Stimulated activated naive CD8-positive, alpha-beta T cell treated with anti-CD3 and anti-CD28 coated beads, Interleukin-15, amount 100 ng/mL, for 72 hours (primary cell): ENCODE measurements around the gene ZNF132.
"Not testable (repeated sequence)": the region's sequence is repeated elsewhere in the genome, so short reads cannot be mapped to it uniquely, and the experiment has no call there.

ENCODE experiments used
- ATAC-seq: fragments of 150-1000 bp; cut with Tn5 transposase; 2 replicates; pipeline ENCODE4 v1.10.0; 2021; ENCODE audit warnings: mild to moderate bottlenecking, moderate library complexity
- DNase-seq, 2 donors: peaks; one replicate each; pipeline ENCODE4 v3.0.0; 2021 to 2022
- H3K27ac Mint-ChIP-seq, 2 donors: one replicate each; pipeline ENCODE4 v1.8.0; 2022; ENCODE audit warnings: mild to moderate bottlenecking in 2 of 2, mixed read lengths in 2 of 2, moderate library complexity in 2 of 2
- H3K27me3 Mint-ChIP-seq: one replicate; pipeline ENCODE4 v1.8.0; 2022; ENCODE audit warnings: mixed read lengths
- H3K4me1 Mint-ChIP-seq: one replicate; pipeline ENCODE4 v1.8.0; 2022; ENCODE audit warnings: mild to moderate bottlenecking, mixed read lengths
- H3K4me3 Mint-ChIP-seq, 2 donors: one replicate each; pipeline ENCODE4 v1.8.0; 2022; ENCODE audit warnings: mild to moderate bottlenecking in 2 of 2, mixed read lengths in 2 of 2, moderate library complexity in 1 of 2
- H3K9me3 Mint-ChIP-seq, 2 donors: one replicate each; pipeline ENCODE4 v1.8.0; 2022; ENCODE audit warnings: mixed read lengths in 2 of 2

Gene ZNF132

DNA sequence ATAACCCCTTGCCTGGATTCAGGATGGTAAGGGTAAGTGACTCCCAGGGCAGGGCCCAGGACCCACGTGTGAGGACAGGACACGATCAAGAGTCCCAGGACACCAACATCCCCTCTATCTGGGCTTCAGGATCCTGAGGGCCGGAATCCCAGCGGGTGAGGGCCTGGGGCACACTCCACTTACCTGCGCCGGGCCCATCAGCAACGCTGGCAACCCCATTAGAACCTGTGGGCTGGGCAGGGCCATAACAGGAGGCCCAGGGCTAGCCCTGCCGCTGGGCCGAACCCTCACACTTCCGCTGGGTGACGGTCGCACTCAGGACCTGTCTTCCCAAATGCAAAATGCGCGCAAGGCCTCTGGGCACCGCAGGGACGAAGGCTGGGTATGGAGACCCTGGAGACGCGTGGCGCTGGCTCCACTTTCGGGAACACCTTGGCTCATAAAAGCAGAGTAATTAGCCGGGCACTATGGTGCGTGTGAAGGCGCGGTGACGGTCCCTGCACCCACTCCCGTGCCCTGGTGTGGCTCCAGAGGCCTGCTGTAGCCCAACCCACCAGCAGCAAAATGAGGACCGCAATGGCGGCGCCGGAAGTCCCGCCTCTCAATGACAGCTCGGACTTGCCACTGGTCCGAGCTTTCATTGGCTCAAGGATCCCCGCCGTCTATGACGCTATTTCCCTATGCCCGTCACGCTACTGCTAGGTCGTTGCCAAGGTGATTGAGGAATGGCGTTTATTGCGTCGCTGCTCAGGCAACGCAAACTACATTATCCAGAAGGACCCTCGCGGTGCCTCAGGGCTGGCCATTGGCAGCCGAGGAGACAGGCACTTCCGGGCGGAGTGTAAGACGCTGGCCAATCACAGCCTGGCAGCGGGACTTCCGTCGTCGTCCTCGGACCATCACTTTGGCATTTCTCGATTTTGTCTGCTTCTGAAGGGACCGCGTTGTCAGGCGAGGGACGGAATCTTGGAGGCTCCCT lies at the start of gene ZNF132:
TSS of gene ZNF132 (minus strand) at position 578 of the 979 bp plus-strand sequence. CDS start at position 246, 332 bp downstream.
- peak; percentile 91 to 97 for DNase-seq

DNA sequence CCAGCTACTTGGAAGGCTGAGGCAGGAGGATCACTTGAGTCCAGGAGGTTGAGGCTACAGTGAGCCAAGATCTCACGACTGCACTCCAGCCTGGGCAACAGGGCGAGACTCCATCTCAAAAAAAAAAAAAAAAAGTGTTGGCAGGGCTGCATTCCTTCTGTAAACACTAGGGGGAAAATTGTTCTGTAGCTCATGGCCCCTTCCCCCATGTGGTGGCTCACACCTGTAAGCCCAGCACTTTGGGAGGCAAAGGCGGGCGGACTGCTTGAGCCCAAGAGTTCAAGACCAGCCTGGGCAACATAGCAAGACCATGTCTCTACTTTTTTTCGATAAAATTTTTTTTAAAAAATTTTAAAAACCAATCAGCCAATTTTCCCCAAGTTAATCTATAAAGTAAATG lies 44.4 kb upstream of the ZNF132 start:
- H3K4me3 Mint-ChIP-seq, H3K27me3 Mint-ChIP-seq, H3K4me1 Mint-ChIP-seq, H3K27ac Mint-ChIP-seq, DNase-seq, ATAC-seq, H3K9me3 Mint-ChIP-seq: not testable (repeated sequence)

More for the DNA sequence above, at the start of gene ZNF132:
- peaks cover 39 to 79% of the 10 kb centered on the region in 2 donors for H3K9me3 Mint-ChIP-seq
- no peaks in the 10 kb centered on the region for H3K27me3 Mint-ChIP-seq
- peak within 1 kb of the TSS; percentile 97 to 98 for H3K27ac Mint-ChIP-seq
- H3K4me1 Mint-ChIP-seq = peaks cover 36% of the 10 kb centered on the region
- ATAC-seq = peak; percentile 99
- peak within 1 kb of the TSS; percentile 99 for H3K4me3 Mint-ChIP-seq

DNA sequence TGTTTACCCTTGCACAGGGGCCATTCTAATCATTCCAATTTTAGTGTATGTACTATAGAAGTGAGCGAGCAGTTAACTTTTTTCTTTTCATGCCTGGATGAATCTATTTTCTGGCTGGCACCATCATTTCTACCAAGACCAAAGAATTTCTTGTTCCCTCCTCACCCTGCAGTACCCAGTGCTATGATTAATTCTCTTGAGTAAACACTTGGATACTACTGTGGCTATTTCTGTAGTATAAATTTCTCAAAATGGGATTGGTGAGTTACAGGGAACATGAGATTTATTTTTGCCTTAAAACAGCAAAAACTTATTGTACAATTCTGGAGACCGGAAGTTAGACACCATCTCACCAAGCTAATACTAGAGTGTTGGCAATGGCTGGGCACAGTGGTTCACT lies 43.8 kb upstream of the ZNF132 start:
- DNase-seq (no peak), ATAC-seq (no peak)
- Mint-ChIP-seq H3K4me1 (peaks cover 3% of the 10 kb centered on the region), H3K27me3 (no peaks in the 10 kb centered on the region), H3K4me3 (no peak overlapping the region), H3K27ac (no peak overlapping the region), H3K9me3 (no peaks in the 10 kb centered on the region)

DNA sequence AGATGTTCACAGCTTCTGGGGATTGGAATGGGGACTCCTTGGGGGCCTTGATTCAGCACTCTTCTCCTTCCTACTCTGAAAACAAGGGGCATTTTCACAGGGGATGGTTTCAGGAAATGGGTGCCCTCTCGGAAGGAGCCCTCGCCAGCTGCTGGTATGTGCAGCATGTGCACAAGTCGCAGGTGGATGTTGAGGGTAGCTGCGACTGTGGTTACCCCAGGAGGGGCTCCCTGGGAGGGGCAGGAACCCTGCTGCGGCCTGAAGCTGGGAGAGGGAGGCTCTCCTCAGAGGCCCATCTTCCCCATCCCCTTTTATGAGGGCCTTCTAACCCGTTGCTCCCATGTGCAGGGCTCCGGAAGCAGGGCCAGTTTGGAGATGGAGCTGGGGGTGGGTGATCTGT lies 42.4 kb upstream of the ZNF132 start:
- no peak overlapping the region for H3K4me3 Mint-ChIP-seq
- DNase-seq = no peak
- no peaks in the 10 kb centered on the region for H3K27me3 Mint-ChIP-seq
- ATAC-seq = no peak
- H3K27ac Mint-ChIP-seq = peak overlapping the region in 1 of 2 donors; percentile 42
- H3K9me3 Mint-ChIP-seq = no peaks in the 10 kb centered on the region
- H3K4me1 Mint-ChIP-seq = peaks cover 9% of the 10 kb centered on the region

DNA sequence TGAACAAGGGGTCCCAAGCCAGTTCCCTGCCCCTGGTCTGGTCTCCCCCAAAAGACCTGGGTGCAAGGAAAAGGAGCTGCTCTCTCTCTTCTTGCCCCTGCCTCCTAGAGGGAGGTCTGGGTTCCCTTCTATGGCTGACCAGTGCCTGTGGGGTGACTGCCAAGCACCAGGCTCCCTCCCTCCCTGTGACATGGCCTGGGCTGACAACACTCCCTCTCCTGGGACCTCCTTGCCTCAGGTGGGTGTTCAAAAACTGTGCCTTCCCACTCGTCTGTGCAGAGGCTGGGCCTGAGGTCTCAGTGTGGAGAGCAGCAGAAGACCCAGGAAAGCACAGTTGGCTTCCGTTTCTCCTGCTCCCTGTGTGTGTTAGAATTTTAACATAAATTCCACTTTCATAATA lies 40.9 kb upstream of the ZNF132 start:
- DNase-seq (no peak), ATAC-seq (no peak)
- no peaks in the 10 kb centered on the region for H3K9me3 Mint-ChIP-seq
- H3K27ac Mint-ChIP-seq = peak overlapping the region in 1 of 2 donors; percentile 80
- no peaks in the 10 kb centered on the region for H3K27me3 Mint-ChIP-seq
- H3K4me1 Mint-ChIP-seq = peaks cover 21% of the 10 kb centered on the region
- no peak overlapping the region for H3K4me3 Mint-ChIP-seq

DNA sequence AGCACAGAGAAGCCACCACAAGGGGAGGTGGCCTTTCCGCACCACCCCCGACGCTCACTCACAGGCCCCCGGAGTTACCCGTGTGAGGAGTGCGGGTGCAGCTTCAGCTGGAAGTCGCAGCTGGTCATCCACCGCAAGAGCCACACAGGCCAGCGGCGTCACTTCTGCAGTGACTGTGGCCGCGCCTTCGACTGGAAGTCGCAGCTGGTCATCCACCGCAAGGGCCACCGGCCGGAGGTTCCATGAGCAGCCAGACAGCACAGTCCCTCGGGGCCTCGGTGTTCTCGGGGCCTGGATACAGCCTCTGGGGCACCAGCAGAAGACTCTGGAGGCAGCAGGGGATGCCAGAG lies 40.5 kb upstream of the ZNF132 start:
- Mint-ChIP-seq H3K4me1 (peaks cover 24% of the 10 kb centered on the region), H3K27me3 (no peaks in the 10 kb centered on the region), H3K9me3 (no peaks in the 10 kb centered on the region), H3K27ac (no peak overlapping the region), H3K4me3 (no peak overlapping the region)
- DNase-seq (no peak), ATAC-seq (no peak)

DNA sequence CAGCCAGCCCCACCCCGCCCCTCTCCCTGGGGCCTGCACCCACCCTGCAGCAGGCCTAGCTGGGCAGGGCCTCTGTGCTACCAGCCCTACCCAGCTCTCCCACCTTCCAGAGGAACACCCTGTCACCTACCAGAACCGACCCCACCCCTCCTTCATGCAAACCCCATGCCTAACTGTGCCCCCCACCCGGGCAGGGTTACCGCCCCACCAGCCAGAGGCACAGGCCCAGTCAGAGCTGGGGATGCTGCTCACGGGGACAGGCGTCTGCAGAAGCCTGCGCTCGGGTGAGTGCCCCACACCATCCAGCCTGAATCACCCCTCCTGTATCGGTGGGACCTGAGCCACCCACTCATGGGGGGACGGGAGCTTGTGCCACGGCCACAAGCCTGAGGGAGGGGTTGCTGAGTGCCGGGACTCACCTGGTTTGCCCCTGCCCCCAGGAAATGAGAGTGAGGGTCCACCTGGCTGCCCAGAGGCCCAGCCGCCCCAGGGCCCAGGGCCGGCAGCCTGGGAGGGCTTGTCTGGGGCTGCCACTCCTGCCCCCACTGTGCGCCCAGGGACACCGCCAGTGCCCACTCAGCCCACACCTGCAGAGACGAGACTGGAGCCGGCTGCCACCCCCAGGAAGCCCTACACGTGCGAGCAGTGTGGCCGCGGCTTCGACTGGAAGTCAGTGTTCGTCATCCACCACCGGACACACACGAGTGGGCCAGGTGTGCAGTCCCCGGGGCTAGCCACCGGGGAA lies 40.0 kb upstream of the ZNF132 start:
- peaks cover 29% of the 10 kb centered on the region for H3K4me1 Mint-ChIP-seq
- no peaks in the 10 kb centered on the region for H3K9me3 Mint-ChIP-seq
- ATAC-seq = no peak
- DNase-seq = no peak
- H3K27ac Mint-ChIP-seq = no peak overlapping the region
- no peaks in the 10 kb centered on the region for H3K27me3 Mint-ChIP-seq
- no peak overlapping the region for H3K4me3 Mint-ChIP-seq

DNA sequence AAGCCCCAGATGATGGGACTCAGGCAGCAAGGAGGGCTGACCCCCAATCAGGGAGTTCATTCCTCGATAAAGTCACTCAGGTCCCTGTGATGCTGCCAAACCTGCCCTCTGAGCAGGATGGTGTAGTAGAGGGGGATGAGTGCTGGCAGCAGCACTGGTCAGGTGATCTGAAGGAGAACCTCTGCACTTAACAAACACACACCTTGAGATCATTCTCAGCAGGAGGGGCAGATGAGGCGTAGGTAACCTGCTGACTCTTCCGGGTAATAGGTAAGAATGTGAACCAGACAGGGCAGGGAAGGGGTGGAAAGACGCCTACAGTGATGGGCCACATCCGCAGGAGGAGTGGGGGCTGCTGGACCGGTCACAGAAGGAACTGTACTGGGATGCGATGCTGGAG lies 39.4 kb upstream of the ZNF132 start:
- no peaks in the 10 kb centered on the region for H3K9me3 Mint-ChIP-seq
- H3K27me3 Mint-ChIP-seq = no peaks in the 10 kb centered on the region
- H3K4me1 Mint-ChIP-seq = peaks cover 35% of the 10 kb centered on the region
- ATAC-seq (no peak), DNase-seq (no peak)
- no peak overlapping the region for H3K4me3 Mint-ChIP-seq
- peak overlapping the region in 1 of 2 donors; percentile 90 for H3K27ac Mint-ChIP-seq

DNA sequence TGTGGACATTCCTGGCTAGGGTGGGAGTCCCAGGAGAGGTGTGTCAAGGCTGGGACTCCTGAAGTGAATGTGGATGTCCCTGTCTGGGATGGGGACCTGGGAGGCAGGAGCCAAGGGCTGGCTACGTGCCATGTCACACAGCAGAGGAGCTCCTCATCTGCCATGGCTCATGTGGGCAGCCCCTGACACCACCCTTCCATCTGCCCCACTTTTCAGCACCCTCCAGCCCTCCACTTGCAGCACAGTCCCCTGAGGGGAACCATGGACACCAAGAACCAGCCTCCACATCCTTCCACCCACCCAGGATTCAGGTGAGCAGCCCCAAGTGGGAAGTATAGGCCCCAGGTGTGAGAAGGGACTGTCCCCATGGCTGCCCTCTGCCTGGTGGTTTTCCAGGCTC lies 37.9 kb upstream of the ZNF132 start:
- Mint-ChIP-seq H3K4me3 (no peak overlapping the region), H3K4me1 (peaks cover 45% of the 10 kb centered on the region), H3K27me3 (no peaks in the 10 kb centered on the region), H3K9me3 (no peaks in the 10 kb centered on the region), H3K27ac (peak overlapping the region in 1 of 2 donors; percentile 94)
- no peak for DNase-seq
- ATAC-seq = no peak

DNA sequence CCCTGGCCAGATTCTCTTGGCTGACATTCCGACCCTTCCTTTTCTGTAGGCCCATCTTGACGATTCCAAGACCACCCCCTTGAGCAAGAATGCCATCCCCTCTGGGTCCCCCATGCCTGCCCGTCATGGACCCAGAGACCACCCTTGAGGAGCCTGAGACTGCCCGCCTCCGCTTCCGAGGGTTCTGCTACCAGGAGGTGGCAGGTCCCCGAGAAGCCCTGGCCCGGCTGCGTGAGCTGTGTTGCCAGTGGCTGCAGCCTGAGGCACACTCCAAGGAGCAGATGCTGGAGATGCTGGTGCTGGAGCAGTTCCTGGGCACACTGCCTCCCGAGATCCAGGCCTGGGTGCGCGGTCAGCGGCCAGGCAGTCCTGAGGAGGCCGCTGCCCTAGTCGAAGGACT lies 37.2 kb upstream of the ZNF132 start:
- DNase-seq (no peak), ATAC-seq (no peak)
- Mint-ChIP-seq H3K27ac (peak overlapping the region; percentile 94 to 97), H3K4me1 (peaks cover 45% of the 10 kb centered on the region), H3K9me3 (no peaks in the 10 kb centered on the region), H3K4me3 (peak overlapping the region; percentile 85 to 92), H3K27me3 (no peaks in the 10 kb centered on the region)

DNA sequence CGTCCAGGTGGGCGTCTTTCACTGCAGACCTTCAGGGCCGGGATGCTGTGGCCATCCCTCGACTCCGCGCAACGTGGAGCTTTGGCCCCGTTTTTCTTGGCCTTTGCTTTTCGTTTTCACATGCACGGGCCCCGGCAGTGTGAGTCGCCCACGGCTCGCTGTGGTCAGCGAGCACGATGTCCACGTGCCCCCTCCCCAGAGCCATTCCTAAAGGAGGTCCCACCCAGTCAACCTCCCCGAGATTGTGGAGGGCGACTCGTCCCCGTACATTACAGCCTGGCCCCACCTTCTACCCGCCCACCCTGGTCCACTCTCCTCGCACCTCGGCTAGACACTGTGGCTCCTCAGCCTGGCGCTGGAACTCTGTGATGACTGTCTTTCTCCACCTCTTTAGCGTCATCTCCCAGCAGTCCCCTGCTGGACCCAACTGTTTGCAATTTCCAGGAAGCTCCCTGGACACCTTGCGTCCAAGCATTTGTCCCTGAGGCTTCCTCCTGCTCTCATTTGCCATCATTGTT lies 36.6 kb upstream of the ZNF132 start:
- Mint-ChIP-seq H3K4me3 (peak overlapping the region; percentile 85 to 92), H3K4me1 (peaks cover 45% of the 10 kb centered on the region), H3K9me3 (no peaks in the 10 kb centered on the region), H3K27ac (peak overlapping the region; percentile 82 to 97), H3K27me3 (no peaks in the 10 kb centered on the region)
- DNase-seq (no peak), ATAC-seq (peak; percentile 2)

DNA sequence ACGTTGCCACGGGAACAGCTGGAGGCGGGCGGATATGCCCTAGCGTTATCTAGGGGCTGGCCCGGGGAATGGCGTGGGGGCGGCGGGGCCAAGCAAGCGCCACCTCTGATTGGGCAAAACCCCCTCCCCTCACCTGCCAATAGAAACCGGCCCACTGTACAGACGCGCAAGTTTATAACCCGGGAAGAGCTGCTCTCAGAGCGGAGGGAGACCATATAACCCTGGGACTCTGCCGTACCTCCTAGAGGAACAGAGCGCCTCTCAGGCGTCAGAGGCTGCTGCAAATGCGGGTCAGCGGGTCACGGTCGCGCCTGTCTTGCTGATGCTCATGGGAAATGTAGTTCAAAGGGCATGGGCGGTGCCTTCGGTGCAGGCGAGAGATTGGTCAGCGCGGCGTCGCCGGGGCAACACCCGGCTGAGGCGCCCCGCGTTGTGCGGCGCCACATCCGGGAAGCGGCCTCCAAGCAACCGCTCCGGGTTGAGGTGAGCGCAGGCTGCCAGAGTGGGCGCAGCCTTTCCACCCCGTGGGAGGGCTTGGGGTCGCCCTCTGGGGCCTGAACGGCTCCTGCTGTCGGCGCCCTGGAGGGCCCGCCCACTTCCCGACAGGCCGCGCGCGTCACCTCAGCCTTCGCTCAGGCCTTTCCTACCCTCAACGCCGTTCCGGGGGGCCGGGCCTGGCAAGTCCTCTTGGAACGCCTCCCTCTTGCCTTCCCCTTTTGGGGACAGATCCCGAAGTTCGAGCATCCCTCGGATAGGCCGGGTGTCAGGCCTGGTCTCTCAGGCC lies 36.0 kb upstream of the ZNF132 start, which contains the start of gene ZNF446:
TSS of gene ZNF446 (plus strand) at position 639 of the 784 bp plus-strand sequence. CDS start 867 bp downstream, outside the sequence.
- Mint-ChIP-seq H3K4me3 (peak within 1 kb of the TSS; percentile 85 to 92), H3K9me3 (no peaks in the 10 kb centered on the region), H3K27me3 (no peaks in the 10 kb centered on the region), H3K27ac (peak within 1 kb of the TSS; percentile 98 to 99), H3K4me1 (peaks cover 45% of the 10 kb centered on the region)
- ATAC-seq = peak; percentile 91
- peak; percentile 95 to 98 for DNase-seq

DNA sequence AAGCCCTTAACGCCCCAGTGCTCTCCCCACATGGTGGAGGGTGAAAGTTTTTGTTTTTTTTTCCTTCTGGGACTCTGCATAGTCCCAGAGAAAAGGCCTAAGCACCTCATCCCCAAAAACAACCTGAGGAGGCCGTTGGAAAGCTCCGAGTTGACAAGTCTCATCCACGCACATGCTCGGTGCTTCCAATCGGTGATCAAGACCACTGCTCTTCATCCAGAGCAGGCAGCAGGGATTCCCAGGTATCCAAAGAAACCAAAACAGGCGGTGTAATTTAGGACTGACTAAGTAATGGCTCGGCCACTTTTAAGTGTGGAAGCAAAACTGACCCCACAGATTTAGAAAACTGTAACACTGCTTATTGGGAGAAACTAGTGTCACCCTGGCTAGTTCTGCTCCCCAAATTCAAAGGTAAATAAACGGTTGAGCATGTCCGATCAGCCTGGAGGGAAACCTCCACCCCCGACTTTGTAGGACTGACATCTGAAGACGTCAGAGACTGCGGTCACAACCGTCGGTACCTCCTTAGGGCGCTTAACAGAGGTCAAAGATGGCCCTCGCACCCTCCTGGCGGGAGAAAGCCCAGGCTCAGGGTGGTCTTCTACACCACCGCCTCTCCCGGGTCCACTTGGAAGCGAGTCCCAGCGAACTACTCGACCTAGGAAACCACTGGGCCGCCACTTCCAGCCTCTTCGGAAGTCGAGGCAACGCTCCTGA lies 35.2 kb upstream of the ZNF132 start:
- H3K4me3 Mint-ChIP-seq = peak overlapping the region; percentile 85 to 92
- H3K9me3 Mint-ChIP-seq = no peaks in the 10 kb centered on the region

DNA sequence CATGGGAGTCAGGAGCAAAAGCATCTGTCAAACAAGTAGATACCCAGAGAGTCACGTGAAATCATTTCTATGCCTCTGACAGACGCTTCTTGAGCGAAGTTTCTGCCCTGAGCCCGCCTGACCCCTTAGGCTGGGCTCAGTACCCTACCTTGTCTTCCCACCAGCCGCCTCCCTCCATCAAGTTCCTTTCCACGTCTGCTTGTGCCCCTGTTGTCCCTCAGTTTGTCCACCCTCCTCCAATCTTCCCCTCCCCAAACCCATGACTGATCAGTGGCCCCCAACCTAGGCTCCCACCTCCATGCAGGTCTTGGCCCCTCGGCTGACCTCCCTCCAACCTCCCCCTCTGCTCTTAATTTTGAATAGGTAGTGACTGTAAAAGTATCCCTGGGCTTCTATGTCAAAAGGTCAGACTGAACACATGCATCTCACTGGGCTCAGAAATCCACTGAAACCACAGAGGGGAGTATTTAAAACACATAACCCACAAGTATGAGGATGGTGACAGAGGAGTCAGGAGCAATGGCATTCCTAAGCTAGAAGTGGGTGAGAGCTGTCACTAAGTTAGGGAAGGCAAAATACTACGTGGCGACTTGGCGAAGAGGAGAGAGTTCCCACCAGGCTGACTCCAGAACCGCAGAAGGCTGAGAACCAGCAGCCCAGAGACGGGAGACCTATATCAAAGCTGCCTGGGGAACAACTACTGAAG lies 34.5 kb upstream of the ZNF132 start:
- peak overlapping the region; percentile 85 to 92 for H3K4me3 Mint-ChIP-seq
- no peaks in the 10 kb centered on the region for H3K27me3 Mint-ChIP-seq
- no peak for ATAC-seq
- no peak overlapping the region for H3K27ac Mint-ChIP-seq
- H3K4me1 Mint-ChIP-seq = peaks cover 45% of the 10 kb centered on the region
- DNase-seq = no peak
- no peaks in the 10 kb centered on the region for H3K9me3 Mint-ChIP-seq

More for the DNA sequence above, 35.2 kb upstream of the ZNF132 start:
- ATAC-seq (peak; percentile 39), DNase-seq (no peak)
- Mint-ChIP-seq H3K27me3 (no peaks in the 10 kb centered on the region), H3K4me1 (peaks cover 45% of the 10 kb centered on the region), H3K27ac (peak overlapping the region; percentile 98 to 99)
